ENCODE measurements around the gene LRPPRC.

LRPPRC gene

GRCh38 chr2:43854671-43855070 is 141.1 kb downstream of the LRPPRC start:
- no peak for DNase-seq (ENCODE audit: low spot score)

DNA sequence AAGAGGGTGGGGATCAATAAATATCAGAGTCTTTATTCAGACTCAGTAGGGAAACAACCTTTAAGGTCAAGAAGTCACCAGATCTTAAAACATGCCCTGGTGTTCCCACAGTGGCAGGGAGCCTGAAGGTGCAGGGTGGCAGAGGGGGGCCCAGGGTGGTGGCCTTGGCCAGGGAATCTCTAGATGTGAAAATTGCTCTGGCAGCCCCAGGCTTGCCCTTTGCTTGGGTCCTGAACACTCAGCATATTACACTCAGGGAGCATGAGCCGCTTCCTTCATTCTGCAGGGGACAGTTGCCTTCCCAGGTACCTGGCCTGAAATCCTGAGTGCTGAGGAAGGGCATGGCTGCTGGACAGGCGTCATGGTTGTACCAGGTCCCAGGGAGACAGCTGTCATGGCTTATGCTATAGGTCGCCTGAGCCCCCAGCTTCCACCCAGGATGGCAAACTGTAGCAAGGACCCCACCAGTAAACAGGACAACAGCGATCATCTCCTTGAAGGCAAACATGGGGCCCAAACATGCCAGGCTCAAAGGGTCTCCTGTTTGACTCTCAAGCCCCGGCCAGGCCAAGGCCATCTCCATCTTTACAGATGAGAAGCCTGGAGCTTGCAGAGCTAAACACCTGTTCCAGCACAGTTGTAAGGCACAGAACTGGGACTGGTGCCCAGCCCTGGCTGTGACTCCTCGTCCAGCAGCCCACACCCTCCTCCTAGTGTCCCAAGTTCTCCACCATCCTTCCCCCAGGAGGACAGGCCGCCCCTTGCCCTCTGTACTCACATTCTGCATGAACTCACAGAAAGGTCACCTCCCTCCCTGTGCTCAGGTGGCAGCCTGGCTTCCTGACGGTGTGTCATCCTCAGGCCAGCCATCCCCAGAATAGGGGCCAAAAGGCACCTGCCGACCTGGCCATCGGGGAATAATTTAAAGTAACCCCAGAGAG is 142.4 kb downstream of the LRPPRC start:
- no peak for DNase-seq (ENCODE audit: low spot score)

GRCh38 chr2:43852196-43852730 is 143.5 kb downstream of the LRPPRC start:
- DNase-seq (ENCODE audit: low spot score): no peak

DNA sequence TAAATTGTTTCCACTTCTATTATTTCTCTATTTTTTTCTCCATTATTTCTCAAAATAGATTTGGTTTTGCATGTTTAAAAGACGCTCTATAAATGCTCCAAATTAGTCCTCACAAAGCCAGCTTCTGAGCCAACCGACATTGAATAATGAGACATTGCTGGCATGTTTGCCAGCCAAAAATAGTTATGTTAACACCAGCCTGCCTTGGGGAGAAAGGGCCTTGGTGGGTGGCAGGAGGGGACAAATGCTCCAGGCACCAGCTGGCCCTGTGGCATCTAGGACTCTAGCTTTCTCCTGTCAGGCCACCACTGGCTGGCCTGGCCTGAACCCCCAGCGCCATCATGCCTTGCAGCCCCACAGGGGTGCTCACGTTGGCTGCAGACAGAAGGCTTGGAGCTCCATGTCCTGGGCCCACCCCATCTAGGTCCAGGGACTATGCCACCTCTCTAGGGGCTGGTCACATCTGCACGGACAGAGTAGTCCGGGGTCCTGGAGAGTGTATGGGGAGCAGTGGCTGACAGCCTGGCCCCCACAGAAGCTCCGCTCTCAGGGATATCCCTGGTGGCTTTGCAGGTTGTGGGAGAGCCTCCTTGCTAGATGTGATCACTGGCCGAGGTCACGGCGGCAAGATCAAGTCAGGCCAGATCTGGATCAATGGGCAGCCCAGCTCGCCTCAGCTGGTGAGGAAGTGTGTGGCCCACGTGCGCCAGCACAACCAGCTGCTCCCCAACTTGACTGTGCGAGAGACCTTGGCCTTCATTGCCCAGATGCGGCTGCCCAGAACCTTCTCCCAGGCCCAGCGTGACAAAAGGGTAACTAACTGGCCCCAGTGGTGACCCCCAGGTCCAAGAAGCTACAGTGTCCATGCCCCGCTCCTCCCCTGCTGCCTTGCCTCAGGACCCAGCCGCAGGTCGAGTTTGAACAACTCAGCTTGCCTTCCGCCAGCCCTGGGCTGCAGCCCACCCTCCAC is 144.5 kb downstream of the LRPPRC start:
- DNase-seq (ENCODE audit: low spot score): no peak

GRCh38 chr2:43848214-43848613 is 147.6 kb downstream of the LRPPRC start:
- no peak for DNase-seq (ENCODE audit: low spot score)

GRCh38 chr2:43846140-43846793 is 149.5 kb downstream of the LRPPRC start:
- no peak for DNase-seq (ENCODE audit: low spot score)

GRCh38 chr2:43845181-43845580 is 150.6 kb downstream of the LRPPRC start:
- DNase-seq (ENCODE audit: low spot score): no peak

DNA sequence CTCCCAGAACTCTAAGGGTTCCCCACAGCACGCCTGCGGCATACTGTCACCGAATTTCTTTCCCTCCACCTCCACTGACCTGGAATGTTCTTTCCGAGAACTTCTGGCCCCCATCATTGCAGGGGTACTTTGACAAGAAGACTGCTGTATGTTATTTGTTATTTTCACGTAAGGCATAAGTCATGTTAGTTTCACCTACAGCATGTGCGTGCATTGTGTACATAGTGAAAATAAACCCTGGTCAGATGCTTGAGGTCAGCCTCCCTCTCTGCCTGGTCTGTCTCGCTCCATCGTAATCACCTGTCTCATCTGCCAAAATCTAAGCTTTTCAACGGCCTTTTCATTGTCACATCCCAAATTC is 152.9 kb downstream of the LRPPRC start:
- DNase-seq (ENCODE audit: low spot score): no peak

GRCh38 chr2:43841949-43842865 is 153.6 kb downstream of the LRPPRC start:
- DNase-seq (ENCODE audit: low spot score): no peak

DNA sequence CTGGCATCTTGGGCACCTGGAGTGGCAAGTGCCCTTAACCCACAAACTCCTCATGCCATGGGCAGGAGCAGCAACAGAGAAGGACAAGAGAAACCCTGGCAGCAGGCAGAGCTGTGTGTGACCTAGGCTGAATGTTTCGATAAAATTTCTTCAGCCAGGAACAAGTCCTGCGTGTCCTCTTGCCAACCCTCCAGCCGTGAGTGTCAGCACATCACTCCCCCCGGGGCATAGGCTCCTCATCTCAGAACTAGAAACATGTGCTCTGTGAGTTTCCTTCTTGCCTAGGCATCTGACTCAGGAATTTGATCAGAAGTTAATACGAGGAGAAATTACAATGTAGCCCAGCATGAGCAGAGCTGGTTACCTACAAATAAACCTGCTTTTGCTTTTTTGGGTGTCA is 154.8 kb downstream of the LRPPRC start:
- DNase-seq (ENCODE audit: low spot score): no peak

DNA sequence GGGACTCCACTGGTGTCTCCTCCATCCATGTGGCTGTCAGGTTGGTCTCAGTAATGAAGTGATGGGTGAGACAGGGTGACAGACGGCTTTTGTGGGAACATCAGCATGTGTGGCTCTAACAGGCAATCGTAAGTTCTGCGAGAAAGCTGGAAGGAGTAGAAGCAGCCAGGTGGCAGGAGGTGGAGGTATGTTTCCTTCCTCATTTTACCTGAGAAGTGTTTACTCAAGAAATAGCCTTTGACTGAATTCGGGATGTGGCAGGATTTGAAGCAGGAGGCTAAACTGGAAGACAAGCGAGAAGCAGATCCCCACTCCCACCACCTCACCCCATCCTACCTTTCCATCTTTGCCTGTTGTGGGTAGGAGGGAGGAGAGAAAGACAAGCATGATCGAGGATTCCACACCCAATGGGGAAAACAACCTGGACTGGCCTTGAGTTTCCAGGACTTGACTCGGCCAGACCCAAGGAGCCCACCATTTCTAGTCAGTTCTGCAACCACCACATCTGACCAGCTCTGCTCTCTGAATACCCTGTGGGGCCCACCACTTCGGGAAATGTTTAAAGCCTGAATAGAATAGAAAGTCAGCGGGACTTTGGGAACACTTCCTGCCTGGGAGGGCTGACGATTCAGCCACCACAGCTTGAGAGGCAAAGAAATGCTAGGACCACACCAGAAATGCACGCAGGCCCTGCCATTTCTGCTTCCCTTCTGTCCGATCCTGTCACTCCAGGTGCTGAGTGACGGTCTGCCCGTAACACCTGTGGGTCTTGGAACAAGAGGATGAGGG is 155.8 kb downstream of the LRPPRC start:
- no peak for DNase-seq (ENCODE audit: low spot score)

- no peak for DNase-seq (ENCODE audit: low spot score)
Measured at GRCh38 chr2:43838560-43839267, 157.1 kb downstream of the LRPPRC start, which contains the start of the genes ABCG5 and ABCG8. ABCG5 (minus strand) TSS chr2:43838839; CDS start chr2:43838679, 160 bp downstream. ABCG8 (plus strand) TSS chr2:43838971; CDS start chr2:43839054, 83 bp downstream.

DNA sequence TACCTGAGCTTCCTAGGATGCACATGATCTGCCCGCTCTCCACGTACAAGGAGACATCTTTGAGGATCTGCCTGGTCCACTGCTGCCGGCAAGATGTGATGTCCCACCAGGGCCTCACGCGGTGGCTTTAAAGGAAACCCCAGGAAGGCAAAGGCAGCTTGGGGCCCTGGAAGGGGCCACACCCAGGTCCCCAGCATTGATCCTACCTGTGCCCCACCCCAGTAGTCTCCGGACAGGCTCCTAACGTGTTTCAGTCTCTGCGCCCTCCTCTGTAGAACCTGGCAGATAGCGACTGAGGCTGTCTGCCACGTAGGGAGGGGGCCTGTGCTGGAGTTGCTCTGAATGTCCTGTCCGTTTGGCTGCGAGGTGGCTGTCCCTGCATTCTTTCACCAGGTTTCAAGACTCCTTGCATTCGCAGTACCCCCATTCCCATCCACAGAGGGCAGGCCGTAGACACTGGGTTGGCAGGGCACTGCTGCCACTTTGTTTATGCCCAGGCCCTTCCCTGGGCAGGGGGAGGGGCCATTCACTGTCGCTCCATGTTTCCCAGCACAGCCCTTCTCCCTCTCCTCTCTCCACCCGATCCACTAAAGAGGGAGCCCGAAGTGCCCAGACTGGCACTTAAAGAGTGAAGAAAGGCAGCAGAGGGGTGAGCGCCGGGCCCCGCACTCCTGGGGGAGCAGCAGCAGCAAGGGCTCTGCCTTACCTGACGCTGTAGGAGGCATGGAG is 157.8 kb downstream of the LRPPRC start:
- DNase-seq (ENCODE audit: low spot score): no peak

GRCh38 chr2:43837033-43837432 is 158.8 kb downstream of the LRPPRC start:
- DNase-seq (ENCODE audit: low spot score): no peak

Measured in kidney capillary endothelial cell (primary cell).